ENCODE measurements around the gene CACNA1C. TPM values are rescaled to one million over a fixed set of nuclear protein-coding genes. Genes with fewer than 3 reads are reported as not detected.

Gene CACNA1C
- total and polyA plus RNA-seq, 2 of the 4 experiments (the other 2 are of a cell fraction): 1.6 to 2.6 TPM

DNA sequence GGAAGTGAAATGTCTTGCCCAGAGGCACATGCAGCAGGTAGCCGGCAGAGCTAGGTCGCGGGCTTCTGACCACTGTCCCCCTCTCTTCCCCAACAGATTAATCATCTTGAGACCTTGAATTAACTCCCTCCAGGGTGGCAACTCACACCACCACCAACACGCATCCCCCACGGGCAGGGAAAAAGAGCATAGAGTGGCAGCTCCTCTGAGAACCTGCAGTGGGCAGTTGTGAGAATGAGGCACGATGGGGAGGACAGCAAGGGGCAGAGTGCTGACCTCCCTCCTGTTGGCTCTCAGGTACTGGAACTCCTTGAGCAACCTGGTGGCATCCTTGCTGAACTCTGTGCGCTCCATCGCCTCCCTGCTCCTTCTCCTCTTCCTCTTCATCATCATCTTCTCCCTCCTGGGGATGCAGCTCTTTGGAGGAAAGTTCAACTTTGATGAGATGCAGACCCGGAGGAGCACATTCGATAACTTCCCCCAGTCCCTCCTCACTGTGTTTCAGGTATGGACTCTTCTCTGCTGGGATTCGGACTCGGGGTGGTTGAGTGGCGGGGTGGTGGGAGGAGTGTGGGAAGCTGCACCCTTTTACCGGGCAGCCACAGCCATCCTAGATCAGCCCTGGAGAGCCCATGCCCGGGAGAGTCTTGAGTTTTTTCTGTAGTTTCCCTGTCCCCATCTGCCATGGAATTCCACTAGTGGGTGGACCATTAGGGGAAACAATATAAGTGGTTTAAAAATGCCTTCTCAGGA lies 528.7 kb downstream of the CACNA1C start:
- no peak overlapping the region for H2BK120ac ChIP-seq (ENCODE audit: low read depth, low read length)
- TF ChIP-seq CEBPB (IDR thresholded peaks at IDR 0.05; ENCODE audit: low read depth, low read length): no peak
- no peak for TF ChIP-seq BHLHE40 (IDR thresholded peaks at IDR 0.05; ENCODE audit: low read depth, low read length)
- no peak for TF ChIP-seq MAZ (IDR thresholded peaks at IDR 0.05; ENCODE audit: borderline replicate concordance, low read depth, low read length)
- no peak for TF ChIP-seq POLR2A (IDR thresholded peaks at IDR 0.05; ENCODE audit: low read depth, low read length)
- TF ChIP-seq MAFK (IDR thresholded peaks at IDR 0.05; ENCODE audit: low read depth, low read length): no peak
- H3K4ac ChIP-seq (ENCODE audit: low read depth, low read length): no peak overlapping the region; the same call in 1 of the 2 replicates
- H3K4me1 ChIP-seq (ENCODE audit: control insufficient read depth, insufficient read depth, low read length): peaks cover 10% of the 10 kb centered on the region
- H2BK20ac ChIP-seq (ENCODE audit: low read depth, low read length): no peak overlapping the region
- no peak overlapping the region for H3K4me2 ChIP-seq (ENCODE audit: low read depth, low read length)
- H3K4me3 ChIP-seq (ENCODE audit: insufficient read depth, low read depth, low read length): no peak overlapping the region
- H3K9ac ChIP-seq (ENCODE audit: low read depth, low read length): no peak overlapping the region
- H3K18ac ChIP-seq (ENCODE audit: low read depth, low read length): no peak overlapping the region
- in situ Hi-C loops (cut with MboI; ENCODE audit: low sequenced_read_pairs) (loop anchor here (10.0 kb wide), 3 partner anchors 297 to 777 kb away; partner anchors contain the start of gene CACNA1C), intact Hi-C loops (cut with micrococcal nuclease) (loop anchor here (2.0 to 5.0 kb wide), 4 partner anchors 297 to 634 kb away; no protein-coding TSS in a partner anchor), dilution Hi-C loops (cut with HindIII; ENCODE audit: low sequenced_read_pairs, unreplicated experiment) (no loop called here)
- WGBS, 2 experiments (ENCODE audit: extremely low coverage in 2 of 2, insufficient read length in 1 of 2): no CpG with 5 or more reads among the region's 15 CpGs
- POLR2A ChIA-PET (ENCODE audit: unreplicated experiment): no interaction called here
- H2AK9ac ChIP-seq (replicated peaks; ENCODE audit: low read depth, low read length, poor library complexity): no peak overlapping the region
- DNase-seq: no peak
- no peak overlapping the region for H2BK15ac ChIP-seq (ENCODE audit: low read depth, low read length)
- no peak overlapping the region for H4K5ac ChIP-seq (ENCODE audit: low read depth, low read length)
- no peaks in the 10 kb centered on the region for H4K20me1 ChIP-seq (ENCODE audit: insufficient read depth, low read length)
- 0 out of 2 replicates have a peak overlapping the region, but pooled peaks have one; percentile 13 for H2AK5ac ChIP-seq (ENCODE audit: low read depth, low read length)
- no peak overlapping the region for H3K14ac ChIP-seq (replicated peaks; ENCODE audit: low read depth, low read length)
- H2AFZ ChIP-seq (replicated peaks; ENCODE audit: low read length, poor library complexity): peak overlapping the region; percentile 11
- H3K79me1 ChIP-seq (ENCODE audit: low read depth in 1 of 2, low read length in 2 of 2): no peaks in the 10 kb centered on the region
- H4K8ac ChIP-seq (ENCODE audit: low read depth in 2 of 2, low read length in 2 of 2): no peak overlapping the region
- peaks cover 10% of the 10 kb centered on the region for H3K36me3 ChIP-seq (ENCODE audit: control insufficient read depth, insufficient read depth, low read length)
- H3K27ac ChIP-seq (ENCODE audit: insufficient read depth, low read length): no peak overlapping the region
- CTCF ChIA-PET: no interaction called here
- H3K56ac ChIP-seq (ENCODE audit: extremely low read depth, insufficient read depth, low read length): no peak overlapping the region
- no peaks in the 10 kb centered on the region for H3K9me1 ChIP-seq (ENCODE audit: insufficient read depth, low read length)
- no peaks in the 10 kb centered on the region for H3K9me3 ChIP-seq (ENCODE audit: control insufficient read depth, insufficient read depth, low read length)
- H3K27me3 ChIP-seq (ENCODE audit: control insufficient read depth, insufficient read depth, low read length): no peaks in the 10 kb centered on the region
- ATAC-seq (ENCODE audit: low read depth): no peak
- no peak overlapping the region for H2BK5ac ChIP-seq (ENCODE audit: low read depth, low read length, poor library complexity, severe bottlenecking)
- no peak overlapping the region for H3K23ac ChIP-seq (ENCODE audit: low read depth, low read length)
- no TSS peak for BruUV-seq (replicated peaks)
- no peak overlapping the region for H4K91ac ChIP-seq (ENCODE audit: insufficient read depth, low read depth, low read length)

All from IMR-90 (cell line).